NCI-H2029 (cell line): ENCODE results near the gene TGDS.

ENCODE experiments used
- DNase-seq: peaks from one replicate; lab custom pipeline; 2025; lab: John Stamatoyannopoulos, UW

TGDS gene

DNA sequence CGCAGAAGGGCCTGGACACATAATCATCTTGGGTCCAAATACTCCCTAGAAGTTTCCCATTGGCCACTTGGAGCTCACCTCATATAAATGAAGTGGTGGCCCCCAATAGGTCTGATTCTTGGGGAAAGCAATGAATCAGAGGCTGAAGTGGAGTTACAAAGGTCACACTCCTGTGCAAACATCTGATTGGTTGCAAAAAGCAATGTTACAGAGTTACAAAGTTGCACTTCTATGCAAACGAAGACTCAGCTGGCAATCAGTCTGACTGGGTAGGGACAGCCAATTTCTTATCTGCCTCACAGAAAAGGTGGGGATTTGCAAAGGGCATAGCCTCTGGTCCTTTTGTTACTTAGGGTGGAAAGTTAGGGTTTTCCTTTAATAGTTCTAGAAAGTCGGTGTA lies 3.9 kb upstream of the TGDS start:
- DNase-seq: no peak

- DNase-seq: no peak
Measured at GRCh38 chr13:94598281-94598680, 2.3 kb upstream of the TGDS start.

- DNase-seq: no peak
Measured at GRCh38 chr13:94596575-94596971, 621 bp upstream of the TGDS start.

DNA sequence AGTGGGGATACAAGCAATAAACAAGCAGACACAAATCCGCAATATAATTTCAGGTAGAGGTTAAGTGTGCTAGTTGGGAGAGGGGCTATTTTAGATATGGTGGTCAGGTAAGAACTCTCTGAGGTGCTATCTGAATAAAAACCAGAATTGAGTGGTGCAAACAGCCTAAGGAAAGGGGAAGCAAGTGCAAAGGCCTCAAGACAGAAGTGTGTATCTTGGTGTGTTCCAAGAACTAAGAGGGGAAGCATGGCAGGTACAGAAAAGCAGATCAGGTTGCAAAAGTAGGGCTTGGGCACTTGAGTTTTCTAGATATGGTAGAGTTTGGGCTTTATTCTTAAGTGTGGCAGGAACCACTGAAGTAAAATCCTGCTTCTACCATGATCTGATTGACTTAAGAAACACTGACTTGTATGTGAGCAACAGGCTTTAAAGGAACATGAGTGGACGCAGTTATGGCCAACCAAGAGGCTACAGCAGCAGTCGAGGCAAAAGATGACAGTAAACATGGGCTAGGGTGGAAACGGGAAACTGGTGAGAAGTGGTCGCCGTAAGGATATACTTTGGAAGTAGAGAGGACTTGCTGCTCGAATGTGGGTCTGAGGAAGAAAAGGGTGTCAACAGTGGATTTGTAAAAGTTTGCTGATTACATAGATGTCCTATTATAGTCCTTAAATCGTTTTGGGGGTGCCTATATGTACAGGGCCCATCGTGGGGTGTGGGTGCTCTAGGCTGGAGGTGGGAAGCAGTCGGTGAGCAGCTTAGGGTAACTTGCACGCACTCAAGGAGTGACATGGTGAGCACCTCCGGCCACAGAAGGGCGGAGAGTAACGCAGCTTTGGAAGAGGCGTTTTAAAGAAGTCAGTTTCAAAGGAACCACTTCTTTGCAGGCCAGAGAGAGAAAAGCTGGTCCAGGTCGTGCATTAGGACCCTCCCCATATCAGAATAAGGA lies 677 bp downstream of the TGDS start:
- no peak for DNase-seq

DNA sequence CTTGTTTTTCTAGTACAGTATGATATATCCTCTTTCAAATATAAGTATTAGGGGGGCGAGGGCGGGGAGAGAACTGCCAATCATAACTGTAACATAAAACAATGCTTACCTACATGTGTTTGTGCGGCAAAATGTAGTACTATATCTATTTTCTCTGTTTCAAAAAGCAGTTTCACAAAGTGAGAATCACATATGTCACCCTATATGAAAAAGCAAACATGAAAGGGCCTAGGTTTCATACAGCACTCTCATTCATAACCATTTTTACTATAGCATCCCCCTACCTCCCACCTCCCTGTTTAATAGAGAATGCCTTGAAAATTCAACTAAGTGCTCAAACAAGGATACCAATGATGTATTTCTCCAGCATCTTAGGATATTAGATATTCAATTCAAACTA lies 5.2 kb downstream of the TGDS start:
- DNase-seq: no peak

DNA sequence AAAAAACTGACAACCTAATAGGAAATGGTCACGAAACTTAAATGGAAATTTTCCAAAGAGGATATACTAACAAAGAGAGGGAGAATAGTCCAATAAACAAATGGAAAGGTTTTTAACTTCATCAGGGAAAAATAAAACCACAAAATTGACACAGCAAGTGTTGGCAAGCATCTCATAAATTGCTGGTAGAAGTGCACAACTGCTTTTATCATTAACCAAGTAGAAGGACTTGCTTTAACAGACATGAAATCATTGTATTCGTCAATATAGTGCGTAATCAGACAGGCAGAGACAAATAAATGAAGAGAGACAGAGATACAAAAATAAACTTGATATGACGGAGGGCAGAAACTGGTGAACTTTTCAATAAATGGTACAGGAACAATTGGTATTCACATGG lies 7.4 kb downstream of the TGDS start:
- no peak for DNase-seq

DNA sequence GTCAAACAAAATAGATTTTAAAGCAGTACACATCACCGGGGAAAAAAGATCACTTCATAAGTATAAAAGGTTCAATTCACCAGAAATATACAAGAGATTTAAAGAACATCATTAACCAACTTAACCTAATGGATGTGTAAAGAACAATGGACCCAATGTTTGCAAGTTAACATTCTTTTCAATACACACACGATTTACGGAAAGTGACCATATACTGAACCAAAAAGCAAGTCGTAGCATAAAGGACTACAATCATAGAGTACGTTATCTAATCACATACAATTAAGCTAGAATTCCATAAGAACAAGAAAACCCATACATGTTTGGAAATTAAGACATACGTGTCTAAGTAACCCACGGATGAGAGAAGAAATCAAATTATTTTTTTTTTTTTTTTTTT lies 9.6 kb downstream of the TGDS start:
- no peak for DNase-seq

GRCh38 chr13:94585543-94586101 lies 10.3 kb downstream of the TGDS start:
- no peak for DNase-seq

- DNase-seq: no peak
Measured at GRCh38 chr13:94583926-94584325, 12.0 kb downstream of the TGDS start.

DNA sequence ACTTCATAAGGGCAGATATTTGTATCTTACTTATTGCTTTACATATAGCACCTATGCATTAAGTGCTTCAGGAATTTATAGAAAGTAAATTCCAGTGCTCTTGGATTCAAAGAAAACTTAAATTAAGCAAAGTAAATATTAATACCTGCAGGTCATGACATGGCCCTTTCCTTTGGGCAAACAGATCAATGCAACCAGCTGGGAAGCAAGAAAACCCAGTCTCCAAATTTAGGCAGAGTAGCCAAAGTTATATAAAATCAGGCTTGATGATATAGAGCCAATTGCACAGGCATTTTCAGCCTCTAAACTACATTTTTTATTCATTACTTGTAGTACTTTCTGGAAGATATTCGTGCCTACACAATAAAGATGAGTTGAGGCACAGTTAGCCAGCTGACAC lies 16.9 kb downstream of the TGDS start:
- no peak for DNase-seq

DNA sequence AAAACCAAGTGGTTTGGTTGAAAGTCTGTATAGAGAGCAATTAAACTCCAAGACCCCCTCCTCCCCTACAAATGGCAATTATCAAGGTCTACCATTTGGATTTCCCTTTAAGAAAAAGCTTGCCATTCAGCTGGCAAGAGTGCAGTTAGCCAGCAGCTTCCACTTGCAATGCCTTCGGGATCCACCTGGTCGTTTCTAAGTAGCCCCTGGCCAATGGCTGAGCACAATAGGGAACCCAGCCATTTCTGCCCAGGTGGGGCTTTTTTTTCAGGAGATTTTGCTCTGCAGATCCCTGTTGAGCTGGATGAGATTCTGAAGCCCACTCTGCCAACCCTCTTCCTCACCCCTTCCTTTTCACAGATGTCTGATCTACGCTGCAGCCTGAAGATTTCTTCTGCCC lies 26.3 kb downstream of the TGDS start:
- DNase-seq: no peak

GRCh38 chr13:94568443-94568842 lies 27.5 kb downstream of the TGDS start:
- no peak for DNase-seq

- DNase-seq: no peak
Measured at GRCh38 chr13:94567581-94567980, 28.4 kb downstream of the TGDS start.

- no peak for DNase-seq
Measured at GRCh38 chr13:94561126-94561525, 34.8 kb downstream of the TGDS start.

GRCh38 chr13:94560116-94560515 lies 35.8 kb downstream of the TGDS start:
- no peak for DNase-seq

- no peak for DNase-seq
Measured at GRCh38 chr13:94559222-94559795, 36.6 kb downstream of the TGDS start.

GRCh38 chr13:94558716-94559115 lies 37.2 kb downstream of the TGDS start:
- DNase-seq: no peak

GRCh38 chr13:94557684-94558235 lies 38.2 kb downstream of the TGDS start:
- no peak for DNase-seq

- DNase-seq: no peak
Measured at GRCh38 chr13:94556621-94557020, 39.3 kb downstream of the TGDS start.

DNA sequence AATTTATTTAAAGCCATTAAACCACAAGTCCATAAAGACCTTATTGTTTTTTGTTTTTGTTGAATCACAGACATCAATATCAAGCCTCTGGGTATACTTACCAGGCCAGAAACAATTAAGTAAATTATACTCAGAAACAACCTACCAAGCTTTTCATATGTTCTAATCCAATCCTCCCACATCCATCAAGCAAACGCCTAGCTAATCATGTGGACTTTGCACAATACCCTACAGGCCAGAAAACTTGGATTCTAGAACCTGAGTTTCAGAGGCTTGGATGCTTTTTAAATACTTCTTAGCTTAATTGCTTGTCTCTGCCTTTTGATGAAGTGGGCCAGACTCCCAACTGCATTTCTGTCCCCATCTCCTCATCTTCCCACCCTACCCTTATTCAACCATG lies 39.9 kb downstream of the TGDS start:
- DNase-seq: no peak

DNA sequence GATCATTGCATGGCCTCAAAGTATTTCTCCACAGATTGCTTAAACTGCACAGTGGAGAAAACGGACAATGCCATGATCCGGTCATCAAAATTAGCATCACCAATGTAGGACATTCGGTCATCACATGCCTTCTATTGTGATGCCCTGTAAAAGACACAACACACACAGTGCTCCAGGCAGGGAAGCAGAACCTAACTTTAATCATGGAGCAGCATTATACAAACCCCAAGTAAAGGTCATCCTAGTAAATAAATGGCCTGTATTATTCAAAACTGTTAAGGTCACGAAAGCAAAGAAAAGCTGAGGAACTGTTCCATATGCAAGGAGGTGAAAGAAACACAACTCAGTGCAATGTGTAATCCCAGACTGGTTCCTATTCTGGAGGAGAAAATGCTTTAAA lies 42.2 kb downstream of the TGDS start:
- no peak for DNase-seq

GRCh38 chr13:94552095-94552494 lies 43.9 kb downstream of the TGDS start:
- no peak for DNase-seq
